ENCODE results near the gene MEIOB.

MEIOB gene

GRCh38 chr16:1846416-1846815, 25.5 kb downstream of the MEIOB start:
- H3K4me3 ChIP-seq (replicated peaks in 1 of 2; ENCODE audit: low read depth in 2 of 2, low read length in 2 of 2): no peak overlapping the region
- no peak for DNase-seq (ENCODE audit: low read depth in 2 of 2)
- TF ChIP-seq CTCF (IDR thresholded peaks at IDR 0.05; ENCODE audit: low read depth, low read length): no peak

- DNase-seq (ENCODE audit: low read depth in 2 of 2): no peak
- H3K4me3 ChIP-seq (replicated peaks in 1 of 2; ENCODE audit: low read depth in 2 of 2, low read length in 2 of 2): no peak overlapping the region
- TF ChIP-seq CTCF (IDR thresholded peaks at IDR 0.05; ENCODE audit: low read depth, low read length): no peak
These were observed 26.0 kb downstream of the MEIOB start for GRCh38 chr16:1845985-1846384.

GRCh38 chr16:1839554-1839953, 32.4 kb downstream of the MEIOB start:
- TF ChIP-seq CTCF (IDR thresholded peaks at IDR 0.05; ENCODE audit: low read depth, low read length): no peak
- peak; percentile 35 to 41 for DNase-seq (ENCODE audit: low read depth in 2 of 2)
- H3K4me3 ChIP-seq (replicated peaks in 1 of 2; ENCODE audit: low read depth in 2 of 2, low read length in 2 of 2): no peak overlapping the region

GRCh38 chr16:1834096-1834495, 37.9 kb downstream of the MEIOB start:
- no peak for DNase-seq (ENCODE audit: low read depth in 2 of 2)
- H3K4me3 ChIP-seq (replicated peaks in 1 of 2; ENCODE audit: low read depth in 2 of 2, low read length in 2 of 2): no peak overlapping the region
- no peak for TF ChIP-seq CTCF (IDR thresholded peaks at IDR 0.05; ENCODE audit: low read depth, low read length)

GRCh38 chr16:1832838-1833454, 39.0 kb downstream of the MEIOB start:
- no peak for TF ChIP-seq CTCF (IDR thresholded peaks at IDR 0.05; ENCODE audit: low read depth, low read length)
- no peak overlapping the region for H3K4me3 ChIP-seq (replicated peaks in 1 of 2; ENCODE audit: low read depth in 2 of 2, low read length in 2 of 2)
- DNase-seq (ENCODE audit: low read depth in 2 of 2): no peak

- DNase-seq (ENCODE audit: low read depth in 2 of 2): no peak
- TF ChIP-seq CTCF (IDR thresholded peaks at IDR 0.05; ENCODE audit: low read depth, low read length): no peak
- H3K4me3 ChIP-seq (replicated peaks in 1 of 2; ENCODE audit: low read depth in 2 of 2, low read length in 2 of 2): no peak overlapping the region
These were observed 40.5 kb downstream of the MEIOB start for GRCh38 chr16:1831186-1832075.

All from cardiac fibroblast (primary cell).